Esophagus squamous epithelium (tissue), 5 donors: ENCODE data around the gene TUBA1B. TPM values are rescaled to one million over a fixed set of nuclear protein-coding genes. Genes with fewer than 3 reads are reported as not detected.

Experiments used
- DNase-seq: peaks from one replicate; lab custom pipeline; 2025; lab: John Stamatoyannopoulos, UW
- H3K27ac ChIP-seq, 4 donors: fragments of 200-600 bp; sonication (generic); one replicate each; pipeline ENCODE4 v1.5.1; 2016 to 2019; ENCODE audit warnings: mild to moderate bottlenecking in 1 of 4
- H3K27me3 ChIP-seq, 4 donors: fragments of 200-600 bp; sonication (generic); 1 replicate in 3 of 4; 2 replicates in 1 of 4; pipeline versions ENCODE4 v1.5.1 to v1.6.0; 2017 to 2021; ENCODE audit warnings: antibody characterized with exemption in 1 of 4
- H3K36me3 ChIP-seq, 3 donors: fragments of 200-600 bp; sonication (generic); one replicate each; pipeline ENCODE4 v1.5.1; 2016 to 2019
- H3K4me1 ChIP-seq, 3 donors: fragments of 200-600 bp; sonication (generic); one replicate each; pipeline ENCODE4 v1.5.1; 2017 to 2019
- H3K4me3 ChIP-seq, 4 donors: fragments of 200-600 bp; sonication (generic); 1 replicate in 3 of 4; 2 replicates in 1 of 4; pipeline ENCODE4 v1.5.1; 2016 to 2019; ENCODE audit warnings: mild to moderate bottlenecking in 2 of 4, moderate library complexity in 1 of 4
- H3K9me3 ChIP-seq, 3 donors: fragments of 200-600 bp; sonication (generic); one replicate each; pipeline ENCODE4 v1.5.1; 2016 to 2019
- POLR2A ChIP-seq, 4 donors: fragments of 450-650 bp; IDR thresholded peaks; one replicate each; pipeline ENCODE4 v1.6.1; 2017; ENCODE audit warnings: antibody characterized with exemption in 4 of 4, mild to moderate bottlenecking in 4 of 4, moderate library complexity in 3 of 4
- WGBS, 2 donors: methylation state at CpG; one replicate each; pipeline ENCODE4 v1.1.5; 2018; 5-methylcytosine and 5-hydroxymethylcytosine counted together
- intact Hi-C: fragments of 100-400 bp; cut with DNase I; formaldehyde crosslinking; loops from one replicate; pipeline ENCODE4 v1.15.0; 2022
- total RNA-seq, 4 donors: library from RNA; depleted of rRNA; stranded (reverse); fragments of >200 nt; gene quantifications; one replicate each; pipeline ENCODE4 v1.1.0, GENCODE V29; 2016
- TF ChIP-seq, protein P1 (sequence below), 6 experiments: fragments of 450-650 bp in 4 of 6; fragments of 200-600 bp in 2 of 6; sonication (generic) in 2 of 6; IDR thresholded peaks; one replicate each; pipeline ENCODE4 v1.5.1; 2016 to 2019; ENCODE audit warnings: antibody characterized with exemption in 6 of 6, mild to moderate bottlenecking in 4 of 6, moderate library complexity in 4 of 6
- donor health status: DM: yes; HTN: yes; CAD: no.

Gene TUBA1B
- total RNA-seq, 4 donors from 2014 or later = 414 to 957 (median 699) TPM

DNA sequence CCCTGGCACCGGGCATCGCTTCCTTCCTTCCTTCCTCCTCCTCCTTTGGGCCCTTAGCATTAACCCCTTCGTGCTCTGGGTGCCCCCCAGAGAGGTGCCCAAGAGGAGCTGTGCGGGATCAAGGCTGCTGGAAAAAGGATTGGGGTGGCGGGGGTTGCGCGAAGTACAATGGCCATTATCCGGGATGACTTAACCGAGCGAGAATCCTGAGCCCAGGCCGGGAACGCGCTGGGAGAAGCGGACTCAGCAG, 39.4 kb downstream of the TUBA1B start:
- Histone ChIP-seq H3K27me3 (peaks cover 21 to 69% (median 37%) of the 10 kb centered on the region in 4 donors), H3K36me3 (peaks cover 0 to 9% (median 0%) of the 10 kb centered on the region in 3 donors), H3K4me1 (peaks cover 42 to 75% (median 63%) of the 10 kb centered on the region in 3 donors), H3K9me3 (no peaks in the 10 kb centered on the region), H3K4me3 (peak overlapping the region in 3 of 4 donors; percentile 18 to 55 (median 30)), H3K27ac (peak overlapping the region in 1 of 4 donors; percentile 50)
- TF ChIP-seq POLR2A (IDR thresholded peaks at IDR 0.05) = no peak
- TF ChIP-seq, protein P1, sequence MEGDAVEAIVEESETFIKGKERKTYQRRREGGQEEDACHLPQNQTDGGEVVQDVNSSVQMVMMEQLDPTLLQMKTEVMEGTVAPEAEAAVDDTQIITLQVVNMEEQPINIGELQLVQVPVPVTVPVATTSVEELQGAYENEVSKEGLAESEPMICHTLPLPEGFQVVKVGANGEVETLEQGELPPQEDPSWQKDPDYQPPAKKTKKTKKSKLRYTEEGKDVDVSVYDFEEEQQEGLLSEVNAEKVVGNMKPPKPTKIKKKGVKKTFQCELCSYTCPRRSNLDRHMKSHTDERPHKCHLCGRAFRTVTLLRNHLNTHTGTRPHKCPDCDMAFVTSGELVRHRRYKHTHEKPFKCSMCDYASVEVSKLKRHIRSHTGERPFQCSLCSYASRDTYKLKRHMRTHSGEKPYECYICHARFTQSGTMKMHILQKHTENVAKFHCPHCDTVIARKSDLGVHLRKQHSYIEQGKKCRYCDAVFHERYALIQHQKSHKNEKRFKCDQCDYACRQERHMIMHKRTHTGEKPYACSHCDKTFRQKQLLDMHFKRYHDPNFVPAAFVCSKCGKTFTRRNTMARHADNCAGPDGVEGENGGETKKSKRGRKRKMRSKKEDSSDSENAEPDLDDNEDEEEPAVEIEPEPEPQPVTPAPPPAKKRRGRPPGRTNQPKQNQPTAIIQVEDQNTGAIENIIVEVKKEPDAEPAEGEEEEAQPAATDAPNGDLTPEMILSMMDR (IDR thresholded peaks at IDR 0.05) = no peak
- DNase-seq = no peak
- intact Hi-C loops = loop anchor here (10.0 kb wide), 1 partner anchor 143 kb away; no protein-coding TSS in a partner anchor
- WGBS, 2 donors = 0% methylated on average over 2 of the region's 14 CpGs; no CpG with 5 or more reads in 1 of the 2 donors

DNA sequence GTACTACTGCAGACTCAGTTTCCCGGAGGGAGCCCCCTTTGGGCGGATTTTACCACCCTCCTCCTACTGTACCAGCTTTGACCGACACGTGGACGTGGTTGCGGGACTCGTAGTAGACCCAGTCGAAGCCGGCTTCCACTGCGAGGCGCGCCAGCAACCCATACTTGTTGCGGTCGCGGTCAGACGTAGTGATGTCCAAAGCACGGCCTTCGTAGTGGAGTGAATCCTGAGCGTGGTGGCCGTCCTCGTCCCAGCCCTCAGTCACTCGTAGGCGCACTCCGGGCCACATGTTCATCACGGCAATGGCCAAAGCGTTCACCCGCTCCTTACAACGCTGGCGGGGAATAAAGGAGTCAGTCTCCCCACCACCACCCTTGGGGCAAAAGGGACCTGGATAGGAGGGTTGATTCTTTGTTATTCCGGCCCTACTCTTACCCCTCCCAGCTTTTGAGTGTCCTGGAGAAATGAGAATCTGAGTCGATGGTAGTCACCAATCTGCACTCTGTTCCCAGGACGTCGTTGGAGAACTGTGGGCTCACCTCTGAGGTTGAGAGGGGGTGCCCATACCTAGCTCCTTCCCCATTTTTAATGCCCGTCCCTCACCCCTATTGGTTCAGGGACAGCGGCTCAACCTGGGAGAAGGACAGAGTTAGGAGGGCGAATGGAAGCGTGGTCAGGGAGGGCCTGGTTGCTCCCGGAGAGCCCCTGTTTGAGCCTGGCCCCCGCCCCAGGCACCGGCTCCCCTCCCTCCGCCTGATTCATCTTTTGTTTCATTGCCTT, 39.9 kb downstream of the TUBA1B start:
- WGBS, 2 donors = 27 to 30% methylated on average over 7 to 21 of the region's 41 CpGs
- no peak for DNase-seq
- intact Hi-C loops = loop anchor here (10.0 kb wide), 1 partner anchor 144 kb away; no protein-coding TSS in a partner anchor
- H3K4me3 ChIP-seq = peak overlapping the region in 3 of 4 donors; percentile 18 to 64 (median 30)
- peaks cover 21 to 69% (median 37%) of the 10 kb centered on the region in 4 donors for H3K27me3 ChIP-seq
- H3K27ac ChIP-seq = peak overlapping the region in 2 of 4 donors; percentile 34 to 50
- no peaks in the 10 kb centered on the region for H3K9me3 ChIP-seq
- peaks cover 42 to 75% (median 63%) of the 10 kb centered on the region in 3 donors for H3K4me1 ChIP-seq
- no peak for TF ChIP-seq POLR2A (IDR thresholded peaks at IDR 0.05)
- TF ChIP-seq, protein P1 (IDR thresholded peaks at IDR 0.05) = no peak
- H3K36me3 ChIP-seq = peaks cover 0 to 5% (median 0%) of the 10 kb centered on the region in 3 donors

DNA sequence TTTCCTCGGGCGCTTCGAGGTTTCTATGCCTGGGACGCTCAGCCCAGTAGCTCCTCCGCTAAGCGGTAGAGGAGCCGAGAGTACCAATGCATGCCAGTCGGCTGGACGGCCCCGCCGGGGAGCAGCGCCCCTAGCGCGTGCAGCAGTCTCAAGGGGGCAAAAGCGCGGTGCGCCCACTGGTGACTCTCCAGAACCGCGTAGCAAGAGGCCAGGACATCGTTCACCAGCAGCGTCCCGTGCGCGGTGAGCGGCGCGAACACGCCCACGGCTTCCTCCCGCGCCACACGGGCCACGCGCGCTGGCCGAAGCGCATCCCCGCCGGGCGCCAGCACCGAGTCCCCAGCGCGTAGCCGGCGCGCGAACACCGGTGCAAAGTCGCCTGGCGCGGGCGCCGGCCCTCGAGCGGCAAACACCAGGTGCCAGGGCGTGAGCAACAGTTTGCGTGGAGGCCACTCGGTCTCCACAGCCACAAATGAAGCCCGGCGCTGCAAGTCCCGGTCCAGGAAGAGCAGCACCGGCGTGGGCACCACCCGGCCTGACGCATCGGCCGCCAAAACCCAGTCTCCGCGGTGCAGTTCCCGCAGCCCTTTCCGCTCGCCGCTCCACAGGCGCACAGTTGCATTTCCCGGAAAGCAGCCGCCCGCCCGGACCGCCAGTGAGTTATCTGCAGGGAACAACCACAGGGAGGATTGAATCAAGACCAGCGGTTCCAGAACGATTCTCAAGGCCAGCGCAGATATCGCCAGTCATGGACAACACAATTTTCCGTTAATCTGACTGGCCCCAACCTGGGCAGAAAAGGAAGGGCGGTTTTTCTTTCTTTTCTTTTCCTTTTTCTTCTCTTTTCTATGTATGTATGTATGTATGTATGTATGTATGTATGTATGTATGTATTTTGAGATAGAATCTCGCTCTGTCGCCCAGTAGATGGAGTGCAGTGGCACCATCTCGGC, 41.1 kb downstream of the TUBA1B start:
- Histone ChIP-seq H3K9me3 (no peaks in the 10 kb centered on the region), H3K4me3 (peak overlapping the region; percentile 17 to 64 (median 34)), H3K4me1 (peaks cover 42 to 75% (median 63%) of the 10 kb centered on the region in 3 donors), H3K27me3 (peaks cover 21 to 69% (median 37%) of the 10 kb centered on the region in 4 donors), H3K36me3 (no peaks in the 10 kb centered on the region), H3K27ac (peak overlapping the region in 2 of 4 donors; percentile 31 to 50)
- no peak for TF ChIP-seq POLR2A (IDR thresholded peaks at IDR 0.05)
- TF ChIP-seq, protein P1 (IDR thresholded peaks at IDR 0.05) = peak in 1 of 6 experiments; percentile 5
- WGBS, 2 donors = 15 to 25% methylated on average over 8 to 10 of the region's 88 CpGs
- DNase-seq = no peak
- intact Hi-C loops = loop anchor here (10.0 kb wide), 1 partner anchor 145 kb away; no protein-coding TSS in a partner anchor

DNA sequence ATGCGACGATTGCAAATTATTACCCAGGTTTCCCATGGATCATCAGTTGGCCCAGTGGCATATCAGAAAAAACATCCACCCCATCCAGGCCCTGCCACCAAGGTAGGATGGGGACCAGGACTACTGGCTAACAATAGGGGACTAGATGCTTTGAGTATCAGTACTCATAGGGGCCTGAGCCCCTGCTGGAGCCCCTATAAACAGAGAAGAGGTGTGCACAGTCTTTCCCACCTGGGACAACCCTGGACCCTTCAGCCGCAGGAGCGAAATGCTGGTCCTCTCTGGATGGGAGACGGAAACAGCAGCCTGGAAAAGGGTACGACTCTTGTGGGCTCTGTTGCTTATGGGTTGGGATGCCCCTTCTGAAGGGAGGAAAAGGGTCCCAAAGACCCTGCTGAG, 42.3 kb downstream of the TUBA1B start:
- no peak for DNase-seq
- Histone ChIP-seq H3K4me3 (no peak overlapping the region), H3K27me3 (peaks cover 17 to 57% (median 33%) of the 10 kb centered on the region in 4 donors), H3K36me3 (no peaks in the 10 kb centered on the region), H3K4me1 (peaks cover 31 to 63% (median 53%) of the 10 kb centered on the region in 3 donors), H3K9me3 (no peaks in the 10 kb centered on the region), H3K27ac (no peak overlapping the region)
- TF ChIP-seq POLR2A (IDR thresholded peaks at IDR 0.05) = no peak
- TF ChIP-seq, protein P1 (IDR thresholded peaks at IDR 0.05) = no peak
- intact Hi-C loops = no loop called here
- 28 to 80% methylated on average over 2 to 4 of the region's 6 CpGs for WGBS, 2 donors
